Common myeloid progenitor, CD34-positive (primary cell): ENCODE measurements around the gene PRTFDC1.

Experiments
- CTCF ChIA-PET: fragments of 350-600 bp; sonication (Branson Sonifier 250); formaldehyde crosslinking; loops from one replicate; lab custom pipeline; 2021; ENCODE audit warnings: antibody characterized with exemption; lab: Charles Lee
- POLR2A ChIA-PET: fragments of 350-600 bp; sonication (Branson Sonifier 250); formaldehyde crosslinking; loops from one replicate; lab custom pipeline; 2021; ENCODE audit warnings: antibody characterized with exemption; lab: Charles Lee
- DNase-seq, 3 donors: peaks; one replicate each; pipeline versions ENCODE4 v3.0.0 to v3.0.0-alpha.2; 2013
- H3K27ac ChIP-seq, 2 experiments: 1 replicate in 1 of 2; 2 replicates in 1 of 2; pipeline ENCODE4 v1.7.0; 2013; ENCODE audit warnings: inconsistent platforms in 2 of 2, low read length in 2 of 2, mild to moderate bottlenecking in 2 of 2, low read depth in 1 of 2, moderate library complexity in 1 of 2; ENCODE audit not compliant: severe bottlenecking in 2 of 2, insufficient read depth in 1 of 2, poor library complexity in 1 of 2
- H3K27me3 ChIP-seq, 5 experiments: replicated peaks in 2 of 5; 1 replicate in 3 of 5; 2 replicates in 2 of 5; pipeline versions ENCODE4 v1.6.1 to v1.7.0; 2013; ENCODE audit warnings: low read length in 4 of 5, mild to moderate bottlenecking in 2 of 5, moderate library complexity in 2 of 5, inconsistent platforms in 1 of 5; ENCODE audit not compliant: insufficient read depth in 5 of 5, control insufficient read depth in 4 of 5
- H3K36me3 ChIP-seq, 4 experiments: 1 replicate in 2 of 4; 2 replicates in 2 of 4; pipeline versions ENCODE4 v1.6.1 to v1.7.0; 2013; ENCODE audit warnings: low read length in 3 of 4, control low read depth in 1 of 4, mild to moderate bottlenecking in 1 of 4; ENCODE audit not compliant: control insufficient read depth in 4 of 4, insufficient read depth in 4 of 4
- H3K4me1 ChIP-seq, 4 experiments: 1 replicate in 3 of 4; 2 replicates in 1 of 4; pipeline versions ENCODE4 v1.6.1 to v1.7.1; 2013; ENCODE audit warnings: low read length in 3 of 4, mild to moderate bottlenecking in 3 of 4, control low read depth in 1 of 4, inconsistent platforms in 1 of 4, moderate library complexity in 1 of 4; ENCODE audit not compliant: control insufficient read depth in 4 of 4, insufficient read depth in 4 of 4; ENCODE audit errors: control extremely low read depth in 1 of 4
- H3K4me3 ChIP-seq, 7 experiments: 1 replicate in 4 of 7; 2 replicates in 3 of 7; pipeline versions ENCODE4 v1.5.1 to v1.7.0; 2013; ENCODE audit warnings: mild to moderate bottlenecking in 7 of 7, low read length in 6 of 7, moderate library complexity in 6 of 7, inconsistent platforms in 2 of 7, low read depth in 2 of 7, control low read depth in 1 of 7; ENCODE audit not compliant: insufficient read depth in 4 of 7, control insufficient read depth in 1 of 7; ENCODE audit errors: extremely low read depth in 1 of 7
- H3K9me3 ChIP-seq, 5 experiments: 1 replicate in 4 of 5; 2 replicates in 1 of 5; pipeline versions ENCODE4 v1.6.1 to v1.7.1; 2013; ENCODE audit warnings: low read length in 4 of 5, mild to moderate bottlenecking in 2 of 5, inconsistent platforms in 1 of 5, low read depth in 1 of 5, moderate library complexity in 1 of 5; ENCODE audit not compliant: control insufficient read depth in 4 of 5, insufficient read depth in 2 of 5; ENCODE audit errors: control extremely low read depth in 1 of 5
- WGBS: methylation state at CpG from one replicate; pipeline ENCODE4 v1.1.5; 2013; ENCODE audit not compliant: insufficient coverage; 5-methylcytosine and 5-hydroxymethylcytosine counted together

Gene PRTFDC1

DNA sequence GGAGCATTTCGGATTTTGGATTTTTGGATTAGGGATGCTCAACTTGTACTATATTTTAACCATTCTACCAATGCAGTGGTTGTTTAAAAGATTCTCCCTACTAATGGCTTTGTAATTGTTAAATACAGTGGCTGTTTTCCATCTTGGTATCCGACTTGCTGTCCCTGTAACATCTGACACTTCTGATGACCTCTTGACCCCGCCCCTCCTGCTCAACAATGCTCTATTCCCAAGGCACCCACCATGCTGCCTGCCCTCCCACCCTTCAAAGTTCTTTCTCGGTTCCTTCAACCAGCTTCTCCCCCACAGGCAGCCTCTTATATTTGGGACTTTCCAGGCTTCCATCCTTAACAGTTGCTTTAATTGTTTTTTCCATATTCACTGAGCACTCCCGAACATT is 2.0 kb downstream of the PRTFDC1 start:
- POLR2A ChIA-PET, result no interaction called here
- Histone ChIP-seq H3K27me3 (no peaks in the 10 kb centered on the region), H3K4me1 (peaks cover 0 to 18% (median 10%) of the 10 kb centered on the region in 4 experiments), H3K9me3 (no peaks in the 10 kb centered on the region), H3K4me3 (no peak overlapping the region), H3K27ac (no peak overlapping the region), H3K36me3 (no peaks in the 10 kb centered on the region)
- WGBS, result 100% methylated on average over 3 of the region's 5 CpGs
- no peak for DNase-seq
- CTCF ChIA-PET, result no interaction called here

DNA sequence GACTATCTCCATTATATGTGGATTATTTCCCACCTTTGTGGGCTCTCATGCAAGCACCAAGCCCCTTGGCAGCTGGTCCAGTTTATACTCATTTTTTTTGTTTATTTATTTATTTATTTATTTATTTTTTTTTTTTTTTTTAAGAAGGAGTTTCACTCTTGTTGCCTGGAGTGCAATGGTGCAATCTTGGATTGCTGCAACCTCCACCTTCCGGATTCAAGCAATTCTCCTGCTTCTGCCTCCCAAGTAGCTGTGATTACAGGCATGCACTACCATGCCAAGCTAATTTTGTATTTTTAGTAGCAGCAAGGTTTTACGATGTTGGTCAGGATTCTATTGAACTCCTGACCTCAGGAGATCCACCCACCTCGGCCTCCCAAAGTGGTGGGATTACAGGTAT is 2.8 kb downstream of the PRTFDC1 start:
- WGBS, result 97% methylated on average over 3 of the region's 3 CpGs
- CTCF ChIA-PET, result no interaction called here
- no peaks in the 10 kb centered on the region for H3K9me3 ChIP-seq
- no peaks in the 10 kb centered on the region for H3K27me3 ChIP-seq
- POLR2A ChIA-PET, result no interaction called here
- H3K4me3 ChIP-seq, result no peak overlapping the region
- H3K4me1 ChIP-seq, result peaks cover 0 to 18% (median 10%) of the 10 kb centered on the region in 4 experiments
- H3K36me3 ChIP-seq, result no peaks in the 10 kb centered on the region
- no peak for DNase-seq
- no peak overlapping the region for H3K27ac ChIP-seq

DNA sequence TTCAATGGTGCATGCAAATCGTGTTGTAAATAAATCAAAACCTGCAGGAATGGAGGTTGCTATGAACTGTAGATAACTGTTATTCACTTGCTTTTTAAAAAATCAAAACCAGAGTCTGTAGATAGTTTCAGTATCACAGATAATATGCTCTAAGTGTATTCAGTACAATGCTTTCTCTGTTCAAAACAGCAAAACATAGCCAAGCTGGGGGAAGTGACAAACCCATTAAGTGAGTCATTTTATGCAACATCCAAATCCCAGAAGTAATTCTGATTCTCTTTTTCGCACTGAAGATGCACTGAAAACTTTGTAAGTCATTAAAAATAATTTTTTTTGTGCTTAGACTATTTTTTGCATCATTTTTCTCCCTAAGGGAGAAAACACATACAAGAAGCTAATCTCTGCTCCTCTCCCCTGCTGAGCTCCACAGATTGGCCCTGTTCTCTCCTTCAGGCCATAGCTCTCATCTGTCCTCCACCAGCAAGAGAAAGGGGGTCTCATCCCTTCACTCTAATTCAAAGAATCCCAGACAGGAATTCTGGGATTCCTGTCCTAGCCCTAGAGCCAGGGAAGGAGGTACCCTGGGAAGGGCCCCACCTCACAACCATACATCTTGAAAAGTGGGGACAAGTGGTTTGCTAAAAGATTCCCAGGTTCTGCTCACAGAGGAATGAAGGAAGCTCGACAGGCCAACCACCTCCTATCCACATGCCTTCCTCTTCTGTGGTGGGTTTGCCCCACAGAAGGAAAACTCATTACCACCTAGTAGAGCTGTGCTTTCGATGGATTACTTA is 4.9 kb downstream of the PRTFDC1 start:
- Histone ChIP-seq H3K9me3 (no peaks in the 10 kb centered on the region), H3K4me3 (no peak overlapping the region), H3K27ac (no peak overlapping the region), H3K4me1 (peaks cover 0 to 10% (median 5%) of the 10 kb centered on the region in 4 experiments), H3K36me3 (no peaks in the 10 kb centered on the region), H3K27me3 (no peaks in the 10 kb centered on the region)
- 72% methylated on average over 2 of the region's 4 CpGs for WGBS
- DNase-seq, result no peak
- ChIA-PET CTCF (interaction anchor here (0.7 to 1.5 kb wide), 4 partner anchors 40 to 330 kb away, joined by 3 read pairs; partner anchors contain the start of gene THNSL1), POLR2A (no interaction called here)

DNA sequence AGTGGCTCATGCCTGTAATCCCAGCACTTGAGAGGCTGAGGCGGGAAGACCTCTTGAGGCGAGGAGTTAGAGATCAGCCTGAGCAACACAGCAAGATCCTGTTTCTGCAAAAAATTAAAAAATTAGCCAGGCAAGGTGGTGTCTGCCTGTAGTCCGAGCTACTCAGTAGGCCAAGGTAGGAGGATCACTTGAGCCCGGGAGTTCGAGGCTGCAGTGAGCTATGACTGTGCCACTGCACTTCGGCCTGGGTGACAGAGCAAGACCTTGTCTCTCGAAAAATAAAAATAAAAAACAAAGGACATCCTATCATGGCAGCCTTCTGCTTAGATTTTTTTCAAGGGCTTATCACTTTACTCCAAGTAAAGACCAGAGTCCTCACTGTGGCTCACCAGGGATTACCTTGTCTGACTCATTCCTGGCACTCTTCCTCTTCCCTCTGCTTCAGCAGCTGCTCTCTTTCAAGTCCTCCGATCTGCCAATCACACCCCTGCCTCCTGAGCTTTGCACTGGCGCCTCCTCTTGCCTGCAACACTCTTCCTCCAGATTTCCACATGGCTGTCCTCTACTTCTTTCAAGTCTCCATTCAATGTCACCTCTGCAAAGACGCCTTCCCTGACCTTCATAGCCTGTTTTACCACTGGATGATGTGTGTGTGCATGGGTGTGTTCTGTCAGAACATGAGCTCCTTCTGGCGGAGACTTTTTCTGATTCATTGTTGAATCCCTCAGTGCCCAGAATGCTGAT is 7.7 kb downstream of the PRTFDC1 start:
- Histone ChIP-seq H3K9me3 (no peaks in the 10 kb centered on the region), H3K27me3 (no peaks in the 10 kb centered on the region), H3K36me3 (no peaks in the 10 kb centered on the region), H3K4me3 (no peak overlapping the region), H3K27ac (no peak overlapping the region), H3K4me1 (no peaks in the 10 kb centered on the region)
- CTCF ChIA-PET, result no interaction called here
- DNase-seq, result no peak
- POLR2A ChIA-PET, result no interaction called here
- 97% methylated on average over 9 of the region's 11 CpGs for WGBS

DNA sequence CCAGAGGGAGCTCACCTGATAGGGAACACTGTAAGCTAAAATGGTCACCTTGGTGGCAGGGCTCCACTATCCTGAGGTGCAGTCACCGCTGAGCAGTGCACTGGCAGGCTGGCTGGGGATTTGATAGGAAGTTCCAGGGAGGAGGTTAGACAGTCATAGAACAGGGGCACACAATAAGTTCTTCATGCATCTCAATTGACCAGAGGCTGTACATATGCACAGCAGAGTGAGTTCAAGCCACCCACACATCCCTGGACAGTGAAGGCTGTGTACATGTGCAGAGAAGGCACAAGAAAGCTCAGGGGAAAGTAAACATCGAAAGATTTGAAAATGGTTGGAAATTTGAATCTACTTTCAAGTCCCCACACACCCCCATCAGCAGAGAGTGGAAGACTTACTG is 13.9 kb downstream of the PRTFDC1 start:
- Histone ChIP-seq H3K4me1 (no peaks in the 10 kb centered on the region), H3K9me3 (no peaks in the 10 kb centered on the region), H3K27me3 (no peaks in the 10 kb centered on the region), H3K27ac (no peak overlapping the region), H3K36me3 (no peaks in the 10 kb centered on the region), H3K4me3 (no peak overlapping the region)
- WGBS, result 100% methylated on average over 2 of the region's 2 CpGs
- DNase-seq, result no peak
- CTCF ChIA-PET, result interaction anchor here (1.3 kb wide), 1 partner anchor 9 kb away, joined by 5 read pairs; no protein-coding TSS in a partner anchor
- POLR2A ChIA-PET, result no interaction called here

DNA sequence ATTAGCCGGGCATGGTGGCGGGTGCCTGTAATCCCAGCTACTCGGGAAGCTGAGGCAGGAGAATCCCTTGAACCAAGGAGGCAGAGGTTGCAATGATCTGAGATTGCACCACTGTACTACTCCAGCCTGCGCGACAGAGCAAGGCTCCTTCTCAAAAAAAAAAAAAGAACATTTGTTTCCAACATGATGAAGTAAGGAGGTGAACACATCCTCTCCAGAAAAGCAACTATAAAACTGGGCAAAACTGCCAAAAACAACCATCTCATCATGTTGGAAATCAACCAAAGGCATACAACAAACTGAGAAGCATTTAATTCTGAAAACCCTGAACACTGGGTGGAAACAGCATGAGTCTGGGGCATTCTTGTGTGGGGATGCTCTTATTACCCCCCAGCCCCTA is 14.3 kb downstream of the PRTFDC1 start:
- Histone ChIP-seq H3K4me1 (no peaks in the 10 kb centered on the region), H3K27me3 (no peaks in the 10 kb centered on the region), H3K4me3 (no peak overlapping the region), H3K27ac (no peak overlapping the region), H3K36me3 (no peaks in the 10 kb centered on the region), H3K9me3 (no peaks in the 10 kb centered on the region)
- DNase-seq, result no peak
- 100% methylated on average over 1 of the region's 5 CpGs for WGBS
- CTCF ChIA-PET, result interaction anchor here (1.3 kb wide), 1 partner anchor 9 kb away, joined by 5 read pairs; no protein-coding TSS in a partner anchor
- POLR2A ChIA-PET, result no interaction called here
